GM23338 (cell line): ENCODE measurements around the gene PI4K2A. TPM values are rescaled to one million over a fixed set of nuclear protein-coding genes. Genes with fewer than 3 reads are reported as not detected.

Experiments used
- ATAC-seq: fragments of 200-7000 bp; cut with Tn5 transposase; 3 replicates; pipeline ENCODE4 v1.9.1; 2020
- DNase-seq: peaks from one replicate; pipeline ENCODE4 v3.0.0-alpha.2; 2015; ENCODE audit warnings: low spot score
- H2AFZ ChIP-seq: fragments of 200-600 bp; sonication (generic); 2 replicates; pipeline ENCODE4 v1.8.0; 2016; ENCODE audit warnings: antibody characterized with exemption, mild to moderate bottlenecking, moderate library complexity
- H3F3A ChIP-seq: fragments of 200-600 bp; sonication (generic); replicated peaks from 2 replicates; pipeline ENCODE4 v1.8.0; 2017; ENCODE audit warnings: antibody characterized with exemption, mixed run types, low read depth
- H3K27ac ChIP-seq: fragments of 200-600 bp; sonication (generic); 2 replicates; pipeline ENCODE4 v1.6.1; 2016; ENCODE audit warnings: low read depth
- H3K27me3 ChIP-seq: fragments of 200-600 bp; sonication (generic); 2 replicates; pipeline ENCODE4 v1.8.0; 2016; ENCODE audit warnings: mild to moderate bottlenecking, mixed run types, moderate library complexity; ENCODE audit not compliant: insufficient read depth
- H3K36me3 ChIP-seq: fragments of 200-600 bp; sonication (generic); 2 replicates; pipeline ENCODE4 v1.8.0; 2016; ENCODE audit warnings: mild to moderate bottlenecking; ENCODE audit not compliant: insufficient read depth
- H3K4me1 ChIP-seq: fragments of 200-600 bp; sonication (generic); 2 replicates; pipeline ENCODE4 v1.8.0; 2016; ENCODE audit warnings: mild to moderate bottlenecking, moderate library complexity; ENCODE audit not compliant: insufficient read depth
- H3K4me2 ChIP-seq: fragments of 200-600 bp; sonication (generic); 2 replicates; pipeline ENCODE4 v1.7.1; 2017; ENCODE audit warnings: mixed run types
- H3K4me3 ChIP-seq: fragments of 200-600 bp; sonication (generic); 2 replicates; pipeline ENCODE4 v1.6.1; 2016; ENCODE audit warnings: mixed run types
- H3K79me2 ChIP-seq: fragments of 200-600 bp; sonication (generic); replicated peaks from 2 replicates; pipeline ENCODE4 v1.8.0; 2017; ENCODE audit warnings: mild to moderate bottlenecking; ENCODE audit not compliant: insufficient read depth
- H3K9me2 ChIP-seq: fragments of 200-600 bp; sonication (generic); 2 replicates; pipeline ENCODE4 v1.8.0; 2017; ENCODE audit not compliant: insufficient read depth
- H4K20me1 ChIP-seq: fragments of 200-600 bp; sonication (generic); replicated peaks from 2 replicates; pipeline ENCODE4 v1.8.0; 2017; ENCODE audit warnings: mild to moderate bottlenecking; ENCODE audit not compliant: insufficient read depth
- H3K27ac Mint-ChIP-seq: 2 replicates; pipeline ENCODE4 v1.8.0; 2020; ENCODE audit warnings: inconsistent platforms, mild to moderate bottlenecking, moderate library complexity, mixed read lengths
- H3K27me3 Mint-ChIP-seq: 3 replicates; pipeline ENCODE4 v1.8.0; 2022; ENCODE audit warnings: low read depth, mild to moderate bottlenecking, moderate library complexity, mixed read lengths, inconsistent platforms; ENCODE audit not compliant: insufficient read depth, poor library complexity
- H3K36me3 Mint-ChIP-seq: 3 replicates; pipeline ENCODE4 v1.8.0; 2021; ENCODE audit warnings: low read depth, mild to moderate bottlenecking, inconsistent platforms, moderate library complexity, mixed read lengths
- H3K4me1 Mint-ChIP-seq: 3 replicates; pipeline ENCODE4 v1.8.0; 2020; ENCODE audit warnings: mild to moderate bottlenecking, inconsistent platforms, mixed read lengths
- H3K4me3 Mint-ChIP-seq: 3 replicates; pipeline ENCODE4 v1.8.0; 2021; ENCODE audit warnings: moderate library complexity, mild to moderate bottlenecking, inconsistent platforms, mixed read lengths
- H3K9me3 Mint-ChIP-seq: 3 replicates; pipeline ENCODE4 v1.8.0; 2020; ENCODE audit warnings: moderate library complexity, mild to moderate bottlenecking, inconsistent platforms, mixed read lengths
- CREB1 ChIP-seq: fragments of 250-450 bp; sonication (Bioruptor Pico); IDR thresholded peaks from 2 replicates; pipeline ENCODE4 v1.5.0; 2020; ENCODE audit warnings: low read depth, mild to moderate bottlenecking, moderate library complexity
- CTCF ChIP-seq, 2 experiments: fragments of 200-600 bp in 1 of 2; sonication (generic) in 1 of 2; conservative IDR thresholded peaks; 2 replicates each; pipeline versions ENCODE4 v1.5.1 to v1.6.1; 2016 to 2017; ENCODE audit warnings: antibody characterized with exemption in 2 of 2, low read depth in 2 of 2, mild to moderate bottlenecking in 2 of 2, moderate library complexity in 1 of 2
- ETS1 ChIP-seq: IDR thresholded peaks from 2 replicates; pipeline ENCODE4 v1.6.1; 2016; ENCODE audit warnings: antibody characterized with exemption
- EZH2 ChIP-seq: fragments of 200-600 bp; sonication (generic); IDR thresholded peaks from one replicate; pipeline ENCODE4 v1.8.0; 2017; ENCODE audit warnings: antibody characterized with exemption, mild to moderate bottlenecking, low read depth; ENCODE audit not compliant: unreplicated experiment
- EZH2phosphoT487 ChIP-seq: fragments of 200-600 bp; sonication (generic); IDR thresholded peaks from one replicate; pipeline ENCODE4 v1.8.1; 2018; ENCODE audit warnings: antibody characterized with exemption; ENCODE audit not compliant: unreplicated experiment
- JUNB ChIP-seq: IDR thresholded peaks from one replicate; pipeline ENCODE4 v1.6.1; 2016; ENCODE audit warnings: antibody characterized with exemption; ENCODE audit not compliant: unreplicated experiment
- NANOG ChIP-seq: IDR thresholded peaks from 2 replicates; pipeline ENCODE4 v1.6.1; 2016; ENCODE audit warnings: antibody characterized with exemption, borderline replicate concordance
- REST ChIP-seq: IDR thresholded peaks from one replicate; pipeline ENCODE4 v1.6.1; 2018; ENCODE audit warnings: antibody characterized with exemption; ENCODE audit not compliant: unreplicated experiment
- STAT1 ChIP-seq: IDR thresholded peaks from one replicate; pipeline ENCODE4 v1.6.1; 2016; ENCODE audit warnings: antibody characterized with exemption; ENCODE audit not compliant: unreplicated experiment
- ZNF114 ChIP-seq: fragments of 250-450 bp; sonication (Bioruptor Pico); IDR thresholded peaks from 2 replicates; pipeline ENCODE4 v1.5.0; 2020; ENCODE audit warnings: mild to moderate bottlenecking, moderate library complexity
- ZNF331 ChIP-seq: fragments of 250-450 bp; sonication (Bioruptor Pico); IDR thresholded peaks from 2 replicates; pipeline ENCODE4 v1.5.0; 2020; ENCODE audit warnings: low read depth, mild to moderate bottlenecking, moderate library complexity
- polyA plus RNA-seq: library from polyadenylated mRNA; unstranded; fragments of >200 nt; fragmentation: Nextera tagmentation; extraction: Ambion mirVana; gene quantifications from 2 replicates; pipeline ENCODE4 v1.2.1, GENCODE V29; 2016
- total RNA-seq: library from RNA; depleted of rRNA; stranded (reverse); fragments of >200 nt; shearing (Covaris generic); gene quantifications from 2 replicates; pipeline ENCODE4 v1.2.3, GENCODE V29; 2014
- TF ChIP-seq, protein P1 (sequence below): fragments of 250-450 bp; sonication (Bioruptor Pico); IDR thresholded peaks from 2 replicates; pipeline ENCODE4 v1.5.0; 2020; ENCODE audit warnings: mild to moderate bottlenecking, moderate library complexity

Gene PI4K2A
- total and polyA plus RNA-seq, 2 experiments from 2014 or later = 8.1 to 29.2 TPM

- TF ChIP-seq ZNF331 (CRISPR knock-in tag) (no peak), CREB1 (CRISPR knock-in tag) (no peak), ZNF114 (CRISPR knock-in tag) (no peak), CTCF (conservative IDR thresholded peaks at IDR 0.05; ENCODE audit: low read depth in 2 of 2) (no peak), NANOG (no peak), EZH2phosphoT487 (no peak), REST (no peak)
Observed at GRCh38 chr10:97618733-97619132, 21.7 kb upstream of the PI4K2A start (continued).

DNA sequence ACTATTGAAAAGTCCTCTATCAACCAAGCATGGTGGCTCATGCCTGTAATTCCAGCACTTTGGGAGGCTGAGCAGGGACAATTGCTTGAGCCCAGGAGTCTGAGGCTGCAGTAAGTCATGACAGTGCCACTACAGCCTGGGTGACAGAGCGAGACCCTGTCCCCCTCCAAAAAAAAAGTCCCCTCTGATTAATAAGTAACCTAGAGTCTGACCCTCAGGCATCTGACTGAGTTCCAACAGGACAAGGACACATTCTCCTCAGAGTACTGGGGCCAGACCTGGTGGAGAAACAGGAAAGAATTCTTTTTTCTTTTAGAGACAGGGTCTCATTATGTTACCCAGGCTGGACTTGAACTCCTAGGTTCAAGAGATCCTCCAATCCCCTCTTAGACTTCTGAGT lies 17.2 kb upstream of the PI4K2A start:
- Mint-ChIP-seq H3K9me3 (no peaks in the 10 kb centered on the region), H3K4me1 (no peaks in the 10 kb centered on the region), H3K4me3 (no peak overlapping the region), H3K27ac (no peak overlapping the region), H3K36me3 (no peaks in the 10 kb centered on the region), H3K27me3 (peaks cover 4% of the 10 kb centered on the region)
- Histone ChIP-seq H4K20me1 (peaks cover 4% of the 10 kb centered on the region), H3K79me2 (0 out of 2 replicates have a peak, but pooled peaks cover 7% of the 10 kb centered on the region), H3K4me3 (no peak overlapping the region), H2AFZ (no peak overlapping the region), H3F3A (no peaks in the 10 kb centered on the region), H3K9me2 (no peaks in the 10 kb centered on the region), H3K36me3 (no peaks in the 10 kb centered on the region), H3K4me2 (no peak overlapping the region), H3K27me3 (no peaks in the 10 kb centered on the region), H3K27ac (no peak overlapping the region), H3K4me1 (no peaks in the 10 kb centered on the region)
- DNase-seq (no peak), ATAC-seq (no peak)
- TF ChIP-seq JUNB = no peak
- TF ChIP-seq, protein P1, sequence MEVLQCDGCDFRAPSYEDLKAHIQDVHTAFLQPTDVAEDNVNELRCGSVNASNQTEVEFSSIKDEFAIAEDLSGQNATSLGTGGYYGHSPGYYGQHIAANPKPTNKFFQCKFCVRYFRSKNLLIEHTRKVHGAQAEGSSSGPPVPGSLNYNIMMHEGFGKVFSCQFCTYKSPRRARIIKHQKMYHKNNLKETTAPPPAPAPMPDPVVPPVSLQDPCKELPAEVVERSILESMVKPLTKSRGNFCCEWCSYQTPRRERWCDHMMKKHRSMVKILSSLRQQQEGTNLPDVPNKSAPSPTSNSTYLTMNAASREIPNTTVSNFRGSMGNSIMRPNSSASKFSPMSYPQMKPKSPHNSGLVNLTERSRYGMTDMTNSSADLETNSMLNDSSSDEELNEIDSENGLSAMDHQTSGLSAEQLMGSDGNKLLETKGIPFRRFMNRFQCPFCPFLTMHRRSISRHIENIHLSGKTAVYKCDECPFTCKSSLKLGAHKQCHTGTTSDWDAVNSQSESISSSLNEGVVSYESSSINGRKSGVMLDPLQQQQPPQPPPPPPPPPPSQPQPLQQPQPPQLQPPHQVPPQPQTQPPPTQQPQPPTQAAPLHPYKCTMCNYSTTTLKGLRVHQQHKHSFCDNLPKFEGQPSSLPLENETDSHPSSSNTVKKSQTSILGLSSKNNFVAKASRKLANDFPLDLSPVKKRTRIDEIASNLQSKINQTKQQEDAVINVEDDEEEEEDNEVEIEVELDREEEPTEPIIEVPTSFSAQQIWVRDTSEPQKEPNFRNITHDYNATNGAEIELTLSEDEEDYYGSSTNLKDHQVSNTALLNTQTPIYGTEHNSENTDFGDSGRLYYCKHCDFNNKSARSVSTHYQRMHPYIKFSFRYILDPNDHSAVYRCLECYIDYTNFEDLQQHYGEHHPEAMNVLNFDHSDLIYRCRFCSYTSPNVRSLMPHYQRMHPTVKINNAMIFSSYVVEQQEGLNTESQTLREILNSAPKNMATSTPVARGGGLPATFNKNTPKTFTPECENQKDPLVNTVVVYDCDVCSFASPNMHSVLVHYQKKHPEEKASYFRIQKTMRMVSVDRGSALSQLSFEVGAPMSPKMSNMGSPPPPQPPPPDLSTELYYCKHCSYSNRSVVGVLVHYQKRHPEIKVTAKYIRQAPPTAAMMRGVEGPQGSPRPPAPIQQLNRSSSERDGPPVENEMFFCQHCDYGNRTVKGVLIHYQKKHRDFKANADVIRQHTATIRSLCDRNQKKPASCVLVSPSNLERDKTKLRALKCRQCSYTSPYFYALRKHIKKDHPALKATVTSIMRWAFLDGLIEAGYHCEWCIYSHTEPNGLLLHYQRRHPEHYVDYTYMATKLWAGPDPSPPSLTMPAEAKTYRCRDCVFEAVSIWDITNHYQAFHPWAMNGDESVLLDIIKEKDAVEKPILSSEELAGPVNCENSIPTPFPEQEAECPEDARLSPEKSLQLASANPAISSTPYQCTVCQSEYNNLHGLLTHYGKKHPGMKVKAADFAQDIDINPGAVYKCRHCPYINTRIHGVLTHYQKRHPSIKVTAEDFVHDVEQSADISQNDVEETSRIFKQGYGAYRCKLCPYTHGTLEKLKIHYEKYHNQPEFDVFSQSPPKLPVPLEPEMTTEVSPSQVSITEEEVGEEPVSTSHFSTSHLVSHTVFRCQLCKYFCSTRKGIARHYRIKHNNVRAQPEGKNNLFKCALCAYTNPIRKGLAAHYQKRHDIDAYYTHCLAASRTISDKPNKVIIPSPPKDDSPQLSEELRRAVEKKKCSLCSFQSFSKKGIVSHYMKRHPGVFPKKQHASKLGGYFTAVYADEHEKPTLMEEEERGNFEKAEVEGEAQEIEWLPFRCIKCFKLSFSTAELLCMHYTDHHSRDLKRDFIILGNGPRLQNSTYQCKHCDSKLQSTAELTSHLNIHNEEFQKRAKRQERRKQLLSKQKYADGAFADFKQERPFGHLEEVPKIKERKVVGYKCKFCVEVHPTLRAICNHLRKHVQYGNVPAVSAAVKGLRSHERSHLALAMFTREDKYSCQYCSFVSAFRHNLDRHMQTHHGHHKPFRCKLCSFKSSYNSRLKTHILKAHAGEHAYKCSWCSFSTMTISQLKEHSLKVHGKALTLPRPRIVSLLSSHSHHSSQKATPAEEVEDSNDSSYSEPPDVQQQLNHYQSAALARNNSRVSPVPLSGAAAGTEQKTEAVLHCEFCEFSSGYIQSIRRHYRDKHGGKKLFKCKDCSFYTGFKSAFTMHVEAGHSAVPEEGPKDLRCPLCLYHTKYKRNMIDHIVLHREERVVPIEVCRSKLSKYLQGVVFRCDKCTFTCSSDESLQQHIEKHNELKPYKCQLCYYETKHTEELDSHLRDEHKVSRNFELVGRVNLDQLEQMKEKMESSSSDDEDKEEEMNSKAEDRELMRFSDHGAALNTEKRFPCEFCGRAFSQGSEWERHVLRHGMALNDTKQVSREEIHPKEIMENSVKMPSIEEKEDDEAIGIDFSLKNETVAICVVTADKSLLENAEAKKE (CRISPR knock-in tag) = no peak
- no peak for TF ChIP-seq ZNF114 (CRISPR knock-in tag)
- TF ChIP-seq ETS1 = no peak
- TF ChIP-seq EZH2 = no peak
- no peak for TF ChIP-seq STAT1
- TF ChIP-seq ZNF331 (CRISPR knock-in tag) = no peak
